Activated naive CD4-positive, alpha-beta T cell treated with anti-CD3 and anti-CD28 coated beads, Interleukin-2, amount 50 U/mL, for 24 hours (primary cell): ENCODE results near the gene CHI3L2.

Source experiments
- H3K27ac Mint-ChIP-seq: one replicate; pipeline ENCODE4 v1.8.0; 2021; ENCODE audit warnings: mild to moderate bottlenecking, mixed read lengths
- H3K27me3 Mint-ChIP-seq: one replicate; pipeline ENCODE4 v1.8.0; 2021; ENCODE audit warnings: mixed read lengths
- H3K36me3 Mint-ChIP-seq: one replicate; pipeline ENCODE4 v1.8.0; 2021; ENCODE audit warnings: mixed read lengths
- H3K4me1 Mint-ChIP-seq: one replicate; pipeline ENCODE4 v1.8.0; 2021; ENCODE audit warnings: mixed read lengths
- H3K4me3 Mint-ChIP-seq: one replicate; pipeline ENCODE4 v1.8.0; 2021; ENCODE audit warnings: mild to moderate bottlenecking, mixed read lengths
- H3K9me3 Mint-ChIP-seq: one replicate; pipeline ENCODE4 v1.8.0; 2021; ENCODE audit warnings: mixed read lengths

CHI3L2 gene

GRCh38 chr1:111199329-111199728 lies 28.2 kb upstream of the CHI3L2 start:
- Mint-ChIP-seq H3K36me3 (peaks cover 35% of the 10 kb centered on the region), H3K4me1 (peaks cover 66% of the 10 kb centered on the region), H3K27me3 (no peaks in the 10 kb centered on the region), H3K4me3 (peak overlapping the region; percentile 100), H3K9me3 (no peaks in the 10 kb centered on the region), H3K27ac (peak overlapping the region; percentile 99)

DNA sequence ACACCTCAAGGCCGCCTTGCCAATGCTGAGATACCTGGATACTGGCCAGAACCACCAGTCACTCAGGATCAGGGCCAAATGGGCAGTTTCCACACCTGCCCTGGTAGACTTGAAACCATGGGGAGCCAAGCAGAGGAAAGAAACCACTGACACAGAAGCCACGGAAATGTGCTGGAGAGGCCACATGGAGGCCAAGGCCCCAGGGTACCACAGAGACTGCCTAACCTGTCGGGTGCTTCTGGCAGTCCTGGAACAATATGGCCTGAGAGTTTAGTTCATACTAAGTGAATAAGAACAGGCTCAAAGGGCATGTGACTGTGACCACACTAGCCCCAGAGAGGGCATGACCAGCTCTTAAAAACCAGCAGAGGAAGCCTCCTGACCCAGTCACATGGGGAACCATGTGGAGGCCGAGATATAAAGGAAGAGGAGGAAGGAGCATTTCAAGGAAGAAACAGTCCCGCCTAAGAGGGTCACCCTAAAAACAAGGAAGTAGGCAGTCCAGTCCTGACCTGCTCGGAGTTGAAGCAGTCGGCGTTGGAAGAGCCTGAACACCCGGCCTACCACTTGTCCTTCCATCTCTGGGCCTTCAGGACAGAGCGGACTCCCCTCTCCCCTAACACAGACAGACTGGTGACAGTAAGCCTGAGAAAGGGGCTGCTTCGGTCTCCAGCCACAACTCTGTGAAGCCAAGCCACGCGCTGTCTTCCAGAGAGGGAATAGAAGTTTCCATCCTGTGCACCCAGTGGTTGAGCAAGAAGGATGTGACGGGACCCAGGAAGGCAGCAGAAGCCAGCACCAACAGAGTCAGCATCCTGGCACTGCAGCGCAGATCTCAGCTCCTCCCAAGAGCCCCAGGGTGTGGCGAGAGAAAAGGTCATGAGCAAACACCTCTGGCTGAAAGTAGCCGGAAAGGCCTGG lies 27.4 kb upstream of the CHI3L2 start, which contains the start of gene DENND2D:
Gene DENND2D (minus strand): TSS at position 766 of the 921 bp plus-strand sequence. CDS start 187 bp downstream, at position 579.
- H3K9me3 Mint-ChIP-seq, result no peaks in the 10 kb centered on the region
- H3K4me3 Mint-ChIP-seq, result peak within 1 kb of the TSS; percentile 100
- no peaks in the 10 kb centered on the region for H3K27me3 Mint-ChIP-seq
- peaks cover 64% of the 10 kb centered on the region for H3K4me1 Mint-ChIP-seq
- peaks cover 33% of the 10 kb centered on the region for H3K36me3 Mint-ChIP-seq
- peak within 1 kb of the TSS; percentile 99 for H3K27ac Mint-ChIP-seq

GRCh38 chr1:111200802-111201161 lies 26.7 kb upstream of the CHI3L2 start:
- no peaks in the 10 kb centered on the region for H3K9me3 Mint-ChIP-seq
- H3K27ac Mint-ChIP-seq, result peak overlapping the region; percentile 99
- H3K4me1 Mint-ChIP-seq, result peaks cover 64% of the 10 kb centered on the region
- H3K27me3 Mint-ChIP-seq, result no peaks in the 10 kb centered on the region
- peaks cover 31% of the 10 kb centered on the region for H3K36me3 Mint-ChIP-seq
- H3K4me3 Mint-ChIP-seq, result peak overlapping the region; percentile 100

DNA sequence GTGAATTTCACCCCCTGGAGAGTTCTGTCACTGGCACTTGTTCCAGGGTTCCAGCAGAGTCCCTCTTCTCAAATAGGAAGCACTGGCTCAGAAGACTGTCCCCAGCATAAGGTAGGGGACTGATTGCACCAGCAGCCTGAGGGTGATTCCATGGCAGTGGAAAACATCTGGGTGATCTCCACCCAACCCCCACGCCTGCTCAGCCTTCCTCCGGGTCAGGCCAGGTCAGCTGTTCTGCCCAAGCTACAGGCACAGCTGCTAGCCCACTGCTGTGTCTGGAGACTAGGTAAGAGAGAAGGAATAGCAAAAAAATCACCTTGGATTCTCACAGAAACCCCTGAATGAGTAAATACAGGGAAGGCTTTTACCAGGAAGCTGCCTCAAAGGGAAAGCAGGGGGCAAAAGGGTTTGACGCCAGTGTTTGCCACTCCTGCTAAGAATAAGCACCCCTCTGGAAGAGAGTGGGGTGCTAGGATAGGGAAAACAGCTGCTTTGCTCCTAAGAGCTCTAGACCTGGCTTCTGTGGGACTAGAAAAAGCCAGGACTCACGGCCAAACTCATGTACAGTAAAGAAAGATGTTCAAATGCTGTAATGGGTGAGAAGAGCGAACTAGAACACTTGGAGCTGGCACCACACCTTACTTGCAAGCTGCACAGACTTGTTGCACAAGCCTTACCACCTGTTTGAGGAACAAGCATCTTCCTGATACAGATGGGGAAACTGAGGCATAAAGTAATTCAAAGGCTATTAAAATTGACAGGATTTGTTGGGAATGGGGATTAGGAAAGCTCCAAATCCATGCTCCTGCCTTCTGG lies 26.0 kb upstream of the CHI3L2 start:
- Mint-ChIP-seq H3K36me3 (peaks cover 26% of the 10 kb centered on the region), H3K4me1 (peaks cover 64% of the 10 kb centered on the region), H3K4me3 (peak overlapping the region; percentile 100), H3K27me3 (no peaks in the 10 kb centered on the region), H3K27ac (peak overlapping the region; percentile 99), H3K9me3 (no peaks in the 10 kb centered on the region)

DNA sequence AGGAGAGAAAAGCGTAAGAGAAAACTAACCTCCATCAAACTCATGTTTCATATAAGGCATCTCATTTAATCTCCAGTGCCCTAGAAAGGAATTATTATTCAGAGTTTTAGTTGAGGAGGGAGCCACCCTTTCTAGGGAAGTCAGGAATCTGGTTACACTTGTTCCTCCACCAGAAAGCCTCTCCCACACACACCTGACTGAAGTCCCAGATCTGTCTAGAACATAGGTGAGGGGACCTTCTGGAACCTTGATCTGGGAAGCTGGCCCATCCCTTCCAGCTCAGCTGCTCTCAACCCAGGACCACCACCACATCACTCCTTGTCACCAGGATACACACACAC lies 25.2 kb upstream of the CHI3L2 start:
- Mint-ChIP-seq H3K27ac (peak overlapping the region; percentile 99), H3K4me1 (peaks cover 64% of the 10 kb centered on the region), H3K27me3 (no peaks in the 10 kb centered on the region), H3K4me3 (peak overlapping the region; percentile 100), H3K9me3 (no peaks in the 10 kb centered on the region), H3K36me3 (peaks cover 17% of the 10 kb centered on the region)

GRCh38 chr1:111202707-111203623 lies 24.5 kb upstream of the CHI3L2 start:
- H3K4me3 Mint-ChIP-seq, result peak overlapping the region; percentile 100
- H3K27ac Mint-ChIP-seq, result peak overlapping the region; percentile 99
- H3K36me3 Mint-ChIP-seq, result peaks cover 12% of the 10 kb centered on the region
- no peaks in the 10 kb centered on the region for H3K9me3 Mint-ChIP-seq
- H3K4me1 Mint-ChIP-seq, result peaks cover 65% of the 10 kb centered on the region
- no peaks in the 10 kb centered on the region for H3K27me3 Mint-ChIP-seq

- Mint-ChIP-seq H3K4me1 (peaks cover 72% of the 10 kb centered on the region), H3K4me3 (peak overlapping the region; percentile 100), H3K9me3 (no peaks in the 10 kb centered on the region), H3K36me3 (peaks cover 6% of the 10 kb centered on the region), H3K27me3 (no peaks in the 10 kb centered on the region), H3K27ac (peak overlapping the region; percentile 99)
Observed at GRCh38 chr1:111203681-111204200, 23.8 kb upstream of the CHI3L2 start.

DNA sequence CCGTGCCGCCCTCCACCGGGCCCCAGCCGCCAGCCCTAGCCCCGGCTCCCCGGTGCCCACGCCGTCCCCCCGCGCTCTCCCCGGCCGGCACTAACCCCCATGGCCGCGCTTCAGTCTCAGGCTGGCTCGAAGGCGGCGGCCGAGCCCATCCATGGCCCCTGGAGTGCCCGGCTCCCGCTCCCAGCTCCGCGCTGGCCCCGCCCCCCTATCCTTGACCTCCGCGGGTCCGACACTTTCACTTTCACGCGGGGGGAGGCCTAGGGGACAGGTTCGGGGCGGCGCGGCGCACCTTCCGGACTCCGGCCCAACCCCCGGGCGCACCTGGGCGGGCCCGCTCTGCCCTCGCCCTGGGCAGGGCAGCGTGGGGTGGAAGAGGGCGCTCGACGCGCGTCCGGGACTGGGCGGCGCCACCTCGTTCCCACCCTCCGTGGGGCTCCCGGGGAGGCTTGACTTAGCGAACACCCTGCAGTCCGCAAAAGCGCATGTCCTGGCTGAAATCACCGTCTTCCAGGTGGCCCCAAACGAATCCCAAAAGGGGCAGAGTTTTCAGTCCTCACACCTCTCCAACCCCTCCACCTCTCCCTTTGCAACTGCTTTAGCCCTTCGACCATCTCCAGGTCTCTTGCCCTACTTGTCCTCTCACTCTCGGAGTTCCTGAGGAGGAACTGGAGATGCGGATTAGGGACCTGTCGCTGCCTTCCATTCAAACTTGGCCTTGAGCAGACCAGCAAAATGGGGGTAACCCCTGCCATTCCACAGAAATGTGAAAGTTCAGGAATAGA lies 23.1 kb upstream of the CHI3L2 start:
- Mint-ChIP-seq H3K4me1 (peaks cover 78% of the 10 kb centered on the region), H3K4me3 (peak overlapping the region; percentile 100), H3K27me3 (no peaks in the 10 kb centered on the region), H3K27ac (peak overlapping the region; percentile 99), H3K9me3 (no peaks in the 10 kb centered on the region), H3K36me3 (peaks cover 5% of the 10 kb centered on the region)

- H3K9me3 Mint-ChIP-seq, result no peaks in the 10 kb centered on the region
- peak overlapping the region; percentile 91 for H3K27ac Mint-ChIP-seq
- peaks cover 86% of the 10 kb centered on the region for H3K4me1 Mint-ChIP-seq
- peak overlapping the region; percentile 76 for H3K4me3 Mint-ChIP-seq
- H3K36me3 Mint-ChIP-seq, result no peaks in the 10 kb centered on the region
- H3K27me3 Mint-ChIP-seq, result no peaks in the 10 kb centered on the region
Observed at GRCh38 chr1:111204983-111205713, 22.4 kb upstream of the CHI3L2 start.

- Mint-ChIP-seq H3K4me3 (peak overlapping the region; percentile 76), H3K27ac (peak overlapping the region; percentile 80), H3K27me3 (no peaks in the 10 kb centered on the region), H3K4me1 (peaks cover 87% of the 10 kb centered on the region), H3K9me3 (no peaks in the 10 kb centered on the region), H3K36me3 (no peaks in the 10 kb centered on the region)
Observed at GRCh38 chr1:111205714-111206050, 21.8 kb upstream of the CHI3L2 start.

DNA sequence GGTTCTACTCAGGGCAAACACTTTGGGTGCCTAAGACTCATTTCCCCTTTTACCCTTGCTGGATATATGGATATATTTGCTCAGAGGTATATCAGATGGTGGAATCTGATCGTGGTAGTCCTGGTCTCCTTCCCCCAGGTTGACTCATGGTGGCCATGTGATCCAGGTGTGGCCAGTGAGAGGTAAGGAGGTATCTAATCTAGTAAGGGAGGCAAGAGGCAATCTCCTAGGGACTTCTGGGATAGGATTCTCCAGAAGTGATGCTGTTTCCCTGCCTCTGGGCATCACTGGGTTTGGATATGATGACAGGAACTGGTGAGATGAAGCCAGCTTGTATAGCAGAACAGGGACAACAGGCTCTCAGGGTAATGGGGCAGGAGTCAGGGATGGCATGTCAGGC lies 18.6 kb upstream of the CHI3L2 start:
- Mint-ChIP-seq H3K4me3 (no peak overlapping the region), H3K9me3 (no peaks in the 10 kb centered on the region), H3K27me3 (no peaks in the 10 kb centered on the region), H3K4me1 (peaks cover 89% of the 10 kb centered on the region), H3K36me3 (no peaks in the 10 kb centered on the region), H3K27ac (no peak overlapping the region)

DNA sequence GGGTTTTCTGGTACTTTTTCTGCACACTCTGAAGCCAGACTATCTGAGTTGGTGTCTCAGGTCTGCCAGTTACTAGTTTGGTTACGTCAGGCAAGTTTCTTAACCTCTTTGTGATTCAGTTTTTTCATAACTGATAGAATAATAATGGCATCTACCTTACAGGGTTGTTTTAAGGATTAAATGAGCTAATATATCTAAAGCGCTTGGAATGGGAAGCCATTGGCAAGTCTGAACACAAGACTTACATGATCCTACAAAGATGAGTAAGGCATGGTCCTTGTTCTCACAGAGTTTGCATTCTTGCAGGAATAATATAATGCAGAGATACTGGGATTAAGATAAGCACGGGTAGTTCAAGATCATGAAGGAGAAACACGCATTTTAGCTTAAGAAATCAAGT lies 17.9 kb upstream of the CHI3L2 start:
- peak overlapping the region; percentile 63 for H3K27ac Mint-ChIP-seq
- no peaks in the 10 kb centered on the region for H3K27me3 Mint-ChIP-seq
- H3K4me1 Mint-ChIP-seq, result peaks cover 95% of the 10 kb centered on the region
- no peaks in the 10 kb centered on the region for H3K36me3 Mint-ChIP-seq
- no peaks in the 10 kb centered on the region for H3K9me3 Mint-ChIP-seq
- H3K4me3 Mint-ChIP-seq, result no peak overlapping the region

DNA sequence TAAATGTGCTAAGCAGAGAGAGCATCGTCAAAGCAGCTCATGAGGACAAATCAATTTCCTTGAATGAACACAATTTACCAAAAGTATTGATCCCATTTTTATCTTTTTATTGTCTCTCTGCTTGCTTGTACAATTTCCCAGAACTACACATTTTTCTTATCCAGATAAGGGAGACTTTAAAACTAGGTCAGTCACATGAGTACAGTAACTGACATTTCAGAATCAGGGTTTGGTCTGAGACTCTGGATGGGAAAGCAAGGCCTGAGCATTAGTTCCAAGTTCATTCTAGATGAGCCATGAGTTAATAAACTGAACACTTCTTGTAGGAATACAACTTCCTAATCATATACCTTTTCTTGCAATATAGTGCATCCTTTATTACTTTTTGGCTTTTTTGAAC lies 15.6 kb upstream of the CHI3L2 start:
- Mint-ChIP-seq H3K36me3 (no peaks in the 10 kb centered on the region), H3K27ac (peak overlapping the region; percentile 15), H3K4me1 (peaks cover 95% of the 10 kb centered on the region), H3K4me3 (no peak overlapping the region), H3K9me3 (peaks cover 3% of the 10 kb centered on the region), H3K27me3 (no peaks in the 10 kb centered on the region)
